Endothelial cell of umbilical vein (primary cell): ENCODE data around the gene FAM9A.
"Not testable (repeated sequence)": the region's sequence is repeated elsewhere in the genome, so short reads cannot be mapped to it uniquely, and the experiment has no call there.

Experiments used
- GATA2 ChIP-seq: IDR thresholded peaks from 2 replicates; pipeline ENCODE4 v1.7.0; 2011; ENCODE audit warnings: low read depth, mild to moderate bottlenecking, moderate library complexity, mixed read lengths, low read length; ENCODE audit not compliant: insufficient read length, insufficient read depth
- POLR2A ChIP-seq: IDR thresholded peaks from 2 replicates; pipeline ENCODE4 v1.6.1; 2012; ENCODE audit warnings: low read depth, mild to moderate bottlenecking, control low read depth, low read length
- TF ChIP-seq, protein P1 (sequence below), 2 donors: IDR thresholded peaks; 1 replicate in 1 of 2; 2 replicates in 1 of 2; pipeline ENCODE4 v1.5.1; 2011; ENCODE audit warnings: low read length in 2 of 2, mild to moderate bottlenecking in 2 of 2, moderate library complexity in 2 of 2, control low read depth in 1 of 2, inconsistent platforms in 1 of 2, low read depth in 1 of 2; ENCODE audit not compliant: insufficient read depth in 1 of 2; ENCODE audit errors: extremely low read depth in 1 of 2

DNA sequence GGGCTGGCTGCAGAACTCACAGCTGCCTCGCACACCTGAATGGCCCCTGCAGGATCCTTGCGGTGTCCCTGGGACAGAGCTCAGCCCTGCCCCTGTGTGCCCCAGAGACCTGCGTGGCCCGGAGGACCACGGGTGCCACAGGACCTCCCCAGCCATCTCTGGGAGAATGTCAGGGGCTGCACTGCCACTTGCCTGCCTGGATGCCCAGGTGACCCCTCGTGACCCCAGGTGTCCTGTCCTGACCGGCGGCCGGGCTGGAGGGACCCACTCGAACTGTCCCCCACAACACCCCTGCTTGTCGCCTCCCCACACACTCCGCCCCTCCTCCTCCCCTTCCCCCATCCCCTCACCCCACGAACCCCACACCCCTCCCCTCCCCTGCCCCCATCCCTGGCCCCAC is 1.9 kb downstream of the FAM9A start:
- TF ChIP-seq GATA2, POLR2A: not testable (repeated sequence)
- TF ChIP-seq, protein P1, sequence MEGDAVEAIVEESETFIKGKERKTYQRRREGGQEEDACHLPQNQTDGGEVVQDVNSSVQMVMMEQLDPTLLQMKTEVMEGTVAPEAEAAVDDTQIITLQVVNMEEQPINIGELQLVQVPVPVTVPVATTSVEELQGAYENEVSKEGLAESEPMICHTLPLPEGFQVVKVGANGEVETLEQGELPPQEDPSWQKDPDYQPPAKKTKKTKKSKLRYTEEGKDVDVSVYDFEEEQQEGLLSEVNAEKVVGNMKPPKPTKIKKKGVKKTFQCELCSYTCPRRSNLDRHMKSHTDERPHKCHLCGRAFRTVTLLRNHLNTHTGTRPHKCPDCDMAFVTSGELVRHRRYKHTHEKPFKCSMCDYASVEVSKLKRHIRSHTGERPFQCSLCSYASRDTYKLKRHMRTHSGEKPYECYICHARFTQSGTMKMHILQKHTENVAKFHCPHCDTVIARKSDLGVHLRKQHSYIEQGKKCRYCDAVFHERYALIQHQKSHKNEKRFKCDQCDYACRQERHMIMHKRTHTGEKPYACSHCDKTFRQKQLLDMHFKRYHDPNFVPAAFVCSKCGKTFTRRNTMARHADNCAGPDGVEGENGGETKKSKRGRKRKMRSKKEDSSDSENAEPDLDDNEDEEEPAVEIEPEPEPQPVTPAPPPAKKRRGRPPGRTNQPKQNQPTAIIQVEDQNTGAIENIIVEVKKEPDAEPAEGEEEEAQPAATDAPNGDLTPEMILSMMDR (IDR thresholded peaks at IDR 0.05; ENCODE audit: extremely low read depth in 1 of 2, insufficient read depth in 1 of 2, low read depth in 1 of 2, low read length in 2 of 2) = not testable (repeated sequence)
